Measurements from ENCODE around the gene RPL23.

GRCh38 chr17:38897176-38897575 lies 43.7 kb upstream of the RPL23 start:
- TF ChIP-seq POLR2AphosphoS5 (IDR thresholded peaks at IDR 0.05; ENCODE audit: borderline replicate concordance, low read depth, low read length): no peak
- no peak for TF ChIP-seq EZH2 (IDR thresholded peaks at IDR 0.05)
